Fibroblast of villous mesenchyme (primary cell): ENCODE results near the gene TAGLN2. TPM values are rescaled to one million over a fixed set of nuclear protein-coding genes. Genes with fewer than 3 reads are reported as not detected.
A peak's percentile ranks its signal among the peaks of the same experiment; 100 is the strongest.

ENCODE experiments used
- DNase-seq: peaks from one replicate; pipeline ENCODE4 v3.0.0-alpha.2; 2010; ENCODE audit warnings: low read depth
- H3K4me3 ChIP-seq: 2 replicates; pipeline ENCODE4 v1.5.1; 2011; ENCODE audit warnings: low read depth, mild to moderate bottlenecking, low read length
- total RNA-seq: library from RNA; depleted of rRNA; stranded (reverse); fragments of >200 nt; gene quantifications from 2 replicates; pipeline ENCODE4 v1.2.3, GENCODE V29; 2012
- TF ChIP-seq, protein P1 (sequence below): IDR thresholded peaks from 2 replicates; pipeline ENCODE4 v1.5.1; 2012; ENCODE audit warnings: low read depth, mild to moderate bottlenecking, low read length; ENCODE audit not compliant: insufficient read depth

TAGLN2 gene
- total RNA-seq, result 167 and 277 TPM in 2 replicates

DNA sequence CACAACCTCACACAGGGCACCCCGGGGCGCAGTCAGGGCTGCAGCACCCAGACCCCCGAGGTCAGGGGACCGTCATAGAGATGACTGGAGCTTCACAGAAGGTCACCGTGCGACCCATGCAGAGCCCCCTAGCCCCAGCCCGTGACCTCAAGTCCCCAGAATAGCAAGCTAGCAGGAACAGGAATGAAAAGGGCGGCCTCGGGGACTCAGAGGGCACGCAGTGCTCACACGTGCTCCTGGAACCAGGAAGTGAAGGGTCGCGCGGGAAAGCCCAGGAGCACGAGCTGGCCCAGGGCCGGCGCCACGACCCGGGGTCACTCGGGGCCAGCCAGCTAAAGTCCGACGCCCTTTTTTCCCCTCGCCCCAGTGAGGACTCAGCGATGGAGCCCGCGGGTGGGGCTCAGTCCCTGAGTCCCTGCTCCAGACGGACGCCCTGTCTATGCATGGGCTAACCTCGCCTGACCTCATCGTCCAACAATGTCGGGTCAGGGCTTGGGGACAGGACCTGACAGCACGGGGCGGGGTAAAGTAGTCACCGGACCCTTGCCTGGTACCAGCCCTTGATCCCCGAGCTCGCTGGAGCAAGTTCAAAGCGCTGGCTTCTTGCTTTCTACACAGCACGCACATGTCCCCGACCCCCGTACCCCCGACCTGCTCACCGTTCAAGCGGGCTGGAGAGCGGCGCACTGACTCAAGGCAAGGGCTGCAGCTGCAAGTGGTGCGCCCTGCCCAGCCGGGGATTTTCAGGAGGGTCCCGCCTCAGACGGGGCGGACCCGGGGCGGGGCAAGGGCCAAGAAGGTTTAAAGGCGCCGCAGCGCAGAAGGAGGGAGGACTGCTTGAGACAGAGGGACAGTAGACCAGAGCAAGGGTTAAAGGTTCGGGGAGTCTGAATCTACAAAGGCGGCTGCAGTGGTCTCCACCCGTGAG lies at the start of gene TAGLN2:
TAGLN2 (minus strand) TSS at position 717 of the 928 bp plus-strand sequence. CDS start 4,998 bp downstream, outside the sequence.
- peak; percentile 91 for DNase-seq
- TF ChIP-seq, protein P1, sequence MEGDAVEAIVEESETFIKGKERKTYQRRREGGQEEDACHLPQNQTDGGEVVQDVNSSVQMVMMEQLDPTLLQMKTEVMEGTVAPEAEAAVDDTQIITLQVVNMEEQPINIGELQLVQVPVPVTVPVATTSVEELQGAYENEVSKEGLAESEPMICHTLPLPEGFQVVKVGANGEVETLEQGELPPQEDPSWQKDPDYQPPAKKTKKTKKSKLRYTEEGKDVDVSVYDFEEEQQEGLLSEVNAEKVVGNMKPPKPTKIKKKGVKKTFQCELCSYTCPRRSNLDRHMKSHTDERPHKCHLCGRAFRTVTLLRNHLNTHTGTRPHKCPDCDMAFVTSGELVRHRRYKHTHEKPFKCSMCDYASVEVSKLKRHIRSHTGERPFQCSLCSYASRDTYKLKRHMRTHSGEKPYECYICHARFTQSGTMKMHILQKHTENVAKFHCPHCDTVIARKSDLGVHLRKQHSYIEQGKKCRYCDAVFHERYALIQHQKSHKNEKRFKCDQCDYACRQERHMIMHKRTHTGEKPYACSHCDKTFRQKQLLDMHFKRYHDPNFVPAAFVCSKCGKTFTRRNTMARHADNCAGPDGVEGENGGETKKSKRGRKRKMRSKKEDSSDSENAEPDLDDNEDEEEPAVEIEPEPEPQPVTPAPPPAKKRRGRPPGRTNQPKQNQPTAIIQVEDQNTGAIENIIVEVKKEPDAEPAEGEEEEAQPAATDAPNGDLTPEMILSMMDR, result no peak
- H3K4me3 ChIP-seq, result peak within 1 kb of the TSS; percentile 90

DNA sequence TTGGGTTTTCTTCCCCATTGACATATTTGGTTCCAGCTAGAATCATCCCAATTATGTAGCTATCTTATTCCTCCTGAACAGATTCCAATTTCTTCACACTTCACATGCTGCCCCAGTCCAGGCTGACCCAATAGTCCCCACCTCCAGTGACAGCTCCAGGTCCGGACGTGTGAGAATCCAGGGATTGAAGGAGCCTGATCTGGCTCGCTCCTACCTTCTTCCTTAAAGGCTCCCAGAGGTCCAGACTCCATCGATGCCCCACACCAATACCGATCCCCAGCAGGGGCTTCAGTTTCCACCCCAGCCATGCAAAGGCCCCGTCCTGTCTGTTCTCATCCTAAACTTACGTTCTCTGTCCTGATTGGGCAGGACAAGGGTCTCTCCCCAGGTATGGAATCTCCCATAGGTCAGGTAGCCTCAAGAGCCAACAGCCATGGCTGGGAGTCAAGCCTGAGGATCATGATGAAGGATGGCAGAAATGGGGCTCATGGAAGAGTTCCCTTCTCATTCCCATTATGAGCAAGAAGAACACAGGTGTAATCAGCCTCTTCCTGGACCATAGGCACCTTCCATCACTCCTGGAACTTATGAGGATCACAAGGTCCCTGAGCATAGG lies 49.2 kb upstream of the TAGLN2 start:
- no peak for DNase-seq
- TF ChIP-seq, protein P1, result no peak
- H3K4me3 ChIP-seq, result no peak overlapping the region

DNA sequence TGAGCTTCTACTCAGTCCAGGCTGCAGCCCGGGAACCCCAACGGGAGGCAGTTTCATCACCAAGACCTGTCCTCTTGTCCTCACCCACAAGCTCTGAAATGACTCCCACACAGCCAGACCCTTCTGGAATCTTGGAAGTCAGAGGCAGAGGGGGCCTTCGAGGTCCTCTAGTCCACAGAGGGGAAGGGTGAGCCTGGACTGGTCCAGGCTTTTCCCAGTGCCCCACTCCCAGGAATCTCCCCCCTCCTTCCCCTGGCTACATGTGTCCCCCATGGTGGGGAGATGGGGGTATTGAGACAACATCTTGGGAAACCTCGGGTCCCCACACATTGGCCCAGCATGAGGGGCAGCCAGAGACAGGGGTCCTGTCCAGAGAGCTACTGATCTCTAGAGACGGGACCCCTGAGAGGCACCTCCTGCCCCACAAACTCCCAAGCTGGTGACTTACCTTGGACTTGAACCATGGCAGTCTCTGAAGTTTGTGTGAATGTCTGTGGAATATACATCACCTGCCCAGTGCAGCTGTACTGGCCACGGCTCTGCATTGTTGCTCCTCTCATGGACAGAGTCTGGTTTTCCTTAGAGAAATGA lies 48.1 kb upstream of the TAGLN2 start:
- TF ChIP-seq, protein P1, result no peak
- DNase-seq, result no peak
- no peak overlapping the region for H3K4me3 ChIP-seq

DNA sequence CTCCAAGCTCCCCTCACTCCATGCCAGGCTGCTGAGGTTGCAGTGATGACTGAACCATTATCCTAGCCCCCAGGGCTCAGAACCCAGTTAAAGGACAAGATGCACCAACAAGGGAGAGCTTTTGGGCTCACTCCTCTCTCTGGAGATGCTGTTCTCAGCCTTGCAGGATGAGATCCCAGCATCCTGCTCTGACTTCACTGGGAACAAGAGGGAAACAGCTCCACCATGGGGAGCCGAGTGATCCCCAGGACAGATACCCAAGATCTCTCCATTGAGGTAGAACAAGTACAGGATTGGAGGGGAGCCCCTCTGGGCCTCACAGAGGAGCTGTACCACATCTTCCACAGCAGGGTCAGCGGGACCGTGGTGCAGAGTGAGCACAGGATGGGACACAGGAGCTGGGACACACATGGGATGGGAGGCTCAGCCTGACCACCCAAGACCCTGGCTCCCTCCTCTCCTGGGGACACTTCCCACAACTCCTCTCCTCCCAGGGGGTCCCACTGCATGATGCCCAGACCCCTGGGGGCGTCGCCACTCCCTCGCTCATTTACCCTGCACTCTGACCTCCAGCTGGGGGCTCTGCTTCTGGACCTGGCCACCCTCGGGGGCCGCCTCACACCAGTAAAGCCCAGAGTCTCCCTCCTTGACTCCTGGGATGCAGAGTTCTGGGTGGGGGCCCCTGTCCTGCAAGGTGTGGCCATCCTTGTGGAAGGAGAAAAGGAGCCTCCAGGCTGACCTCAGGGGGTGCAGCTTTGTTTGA lies 47.3 kb upstream of the TAGLN2 start:
- TF ChIP-seq, protein P1, result no peak
- no peak for DNase-seq
- H3K4me3 ChIP-seq, result no peak overlapping the region

DNA sequence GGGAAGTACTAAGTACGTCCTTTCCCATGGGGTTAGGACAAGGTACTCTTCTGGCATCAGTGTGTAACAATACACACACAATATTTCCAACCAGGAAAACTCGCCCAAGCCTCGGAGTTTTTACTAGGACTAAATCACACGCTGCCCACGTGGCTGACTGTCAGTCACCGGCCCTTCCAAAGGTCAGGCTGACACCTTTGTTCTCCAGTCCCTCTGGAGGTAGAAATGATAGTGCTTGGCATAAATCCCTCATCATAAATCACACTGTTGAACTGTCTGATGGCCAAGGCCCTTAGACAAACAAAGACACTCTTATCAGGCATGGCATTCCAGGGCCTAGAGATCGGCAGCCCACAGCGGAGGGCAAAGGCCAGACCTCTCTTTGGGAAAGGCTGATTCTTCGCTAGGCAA lies 45.6 kb upstream of the TAGLN2 start:
- no peak for DNase-seq
- TF ChIP-seq, protein P1, result no peak
- no peak overlapping the region for H3K4me3 ChIP-seq

DNA sequence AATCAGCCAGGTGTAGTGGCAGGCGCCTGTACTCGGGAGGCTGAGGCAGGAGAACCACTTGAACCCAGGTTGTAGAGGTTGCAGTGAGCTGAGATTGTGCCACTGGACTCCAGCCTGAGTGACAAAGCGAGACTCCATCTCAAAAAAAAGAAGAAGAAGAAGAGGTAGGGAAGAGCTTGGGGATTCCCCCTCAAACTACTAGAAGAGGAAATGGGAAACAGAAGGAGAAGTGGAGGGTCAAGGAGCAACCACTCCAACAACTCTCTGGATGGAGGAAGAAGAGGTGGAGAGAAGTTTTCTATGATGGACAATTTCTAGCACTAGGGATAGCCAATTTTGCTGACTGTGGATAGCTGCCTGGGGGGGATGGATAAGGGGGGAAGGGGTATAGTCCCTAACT lies 43.6 kb upstream of the TAGLN2 start:
- no peak overlapping the region for H3K4me3 ChIP-seq
- no peak for DNase-seq
- TF ChIP-seq, protein P1, result no peak
